ENCODE data around the gene SSBP3.

The SSBP3 gene

GRCh38 chr1:54278941-54279422, 127.2 kb downstream of the SSBP3 start:
- intact Hi-C loops (cut with DNase I) = no loop called here
- no peak for DNase-seq

GRCh38 chr1:54277451-54278341, 128.5 kb downstream of the SSBP3 start:
- intact Hi-C loops (cut with DNase I) = no loop called here
- no peak for DNase-seq

GRCh38 chr1:54276617-54277450, 129.4 kb downstream of the SSBP3 start:
- DNase-seq = no peak
- intact Hi-C loops (cut with DNase I) = no loop called here

- DNase-seq = peak in 4 of 10 donors; percentile 51 to 89 (median 84)
- intact Hi-C loops (cut with DNase I) = no loop called here
These were observed 130.8 kb downstream of the SSBP3 start for GRCh38 chr1:54275349-54275748.

- intact Hi-C loops (cut with DNase I) = loop anchor here (5.0 kb wide), 1 partner anchor 132 kb away; the partner anchor contains the start of gene SSBP3
- no peak for DNase-seq
These were observed 131.3 kb downstream of the SSBP3 start for GRCh38 chr1:54274881-54275280.

- DNase-seq = peak in 1 of 10 donors; percentile 56
- intact Hi-C loops (cut with DNase I) = loop anchor here (5.0 kb wide), 1 partner anchor 133 kb away; the partner anchor contains the start of gene SSBP3
These were observed 131.7 kb downstream of the SSBP3 start for GRCh38 chr1:54274448-54274847.

- no peak for DNase-seq
- intact Hi-C loops (cut with DNase I) = loop anchor here (1.0 to 5.0 kb wide), 3 partner anchors 87 to 215 kb away; partner anchors contain the start of gene SSBP3
These were observed 132.4 kb downstream of the SSBP3 start for GRCh38 chr1:54273795-54274163.

- intact Hi-C loops (cut with DNase I) = loop anchor here (1.0 to 5.0 kb wide), 3 partner anchors 88 to 215 kb away; partner anchors contain the start of gene SSBP3
- peak; percentile 62 to 97 (median 76) for DNase-seq
These were observed 133.0 kb downstream of the SSBP3 start for GRCh38 chr1:54273092-54273794.

- no peak for DNase-seq
- intact Hi-C loops (cut with DNase I) = loop anchor here (1.0 to 5.0 kb wide), 3 partner anchors 88 to 216 kb away; partner anchors contain the start of gene SSBP3
These were observed 133.5 kb downstream of the SSBP3 start for GRCh38 chr1:54272772-54273091.

- intact Hi-C loops (cut with DNase I) = loop anchor here (2.0 to 5.0 kb wide), 2 partner anchors 89 to 135 kb away; partner anchors contain the start of gene SSBP3
- no peak for DNase-seq
These were observed 134.1 kb downstream of the SSBP3 start for GRCh38 chr1:54272134-54272533.

GRCh38 chr1:54271341-54271740, 134.9 kb downstream of the SSBP3 start:
- no peak for DNase-seq
- intact Hi-C loops (cut with DNase I) = loop anchor here (5.0 kb wide), 1 partner anchor 136 kb away; the partner anchor contains the start of gene SSBP3

GRCh38 chr1:54270543-54270942, 135.7 kb downstream of the SSBP3 start:
- intact Hi-C loops (cut with DNase I) = loop anchor here (5.0 kb wide), 1 partner anchor 137 kb away; the partner anchor contains the start of gene SSBP3
- no peak for DNase-seq

- intact Hi-C loops (cut with DNase I) = no loop called here
- peak in 1 of 10 donors; percentile 52 for DNase-seq
These were observed 137.4 kb downstream of the SSBP3 start for GRCh38 chr1:54268762-54269297.

- intact Hi-C loops (cut with DNase I) = no loop called here
- peak in 5 of 10 donors; percentile 38 to 89 (median 53) for DNase-seq
These were observed 138.1 kb downstream of the SSBP3 start for GRCh38 chr1:54267815-54268761.

GRCh38 chr1:54266908-54267307, 139.3 kb downstream of the SSBP3 start:
- no peak for DNase-seq
- intact Hi-C loops (cut with DNase I) = no loop called here

- intact Hi-C loops (cut with DNase I) = no loop called here
These were observed 140.0 kb downstream of the SSBP3 start for GRCh38 chr1:54266195-54266594.

GRCh38 chr1:54265659-54266058, 140.5 kb downstream of the SSBP3 start:
- no peak for DNase-seq
- intact Hi-C loops (cut with DNase I) = no loop called here

More at GRCh38 chr1:54266195-54266594, 140.0 kb downstream of the SSBP3 start:
- DNase-seq = no peak

GRCh38 chr1:54265126-54265525, 141.1 kb downstream of the SSBP3 start:
- intact Hi-C loops (cut with DNase I) = no loop called here
- no peak for DNase-seq

All from posterior cingulate gyrus (tissue), 11 donors.